Activated T-helper 1 cell treated with Interleukin-2 at 50 U/mL for 16 hours (primary cell): ENCODE data around the gene CCDC32.

Experiments
- DNase-seq: peaks from one replicate; pipeline ENCODE4 v3.0.0-alpha.2; 2020; ENCODE audit warnings: low read depth

CCDC32 gene

GRCh38 chr15:40511472-40512133 lies 53.2 kb downstream of the CCDC32 start:
- DNase-seq = no peak

GRCh38 chr15:40511093-40511471 lies 53.8 kb downstream of the CCDC32 start:
- no peak for DNase-seq

GRCh38 chr15:40510201-40510600 lies 54.6 kb downstream of the CCDC32 start:
- no peak for DNase-seq

GRCh38 chr15:40508216-40508615 lies 56.6 kb downstream of the CCDC32 start:
- DNase-seq = no peak

- DNase-seq = peak; percentile 38
Measured at GRCh38 chr15:40506964-40507571, 57.8 kb downstream of the CCDC32 start.
